A549 (cell line): ENCODE data around the gene TMEM51. TPM values are rescaled to one million over a fixed set of nuclear protein-coding genes. Genes with fewer than 3 reads are reported as not detected.

ENCODE experiments used
- ATAC-seq, 2 experiments: fragments of 200-7000 bp in 1 of 2; fragments of >200 bp in 1 of 2; cut with Nextera tagmentation in 1 of 2; cut with Tn5 transposase in 1 of 2; 3 replicates each; pipeline versions ENCODE4 v1.8.0 to v1.9.1; 2018 to 2020; ENCODE audit warnings: mild to moderate bottlenecking in 1 of 2, moderate library complexity in 1 of 2
- CTCF ChIA-PET: fragments of 300-600 bp; sonication (Branson Sonifier 250); formaldehyde crosslinking; extraction: SDS; loops from one replicate; lab custom pipeline; 2021; ENCODE audit warnings: antibody characterized with exemption, inconsistent platforms; lab: Yijun Ruan, JAX
- POLR2A ChIA-PET: fragments of 350-600 bp; formaldehyde crosslinking; extraction: SDS; loops from one replicate; lab custom pipeline; 2021; ENCODE audit warnings: antibody characterized with exemption, inconsistent platforms; lab: Yijun Ruan, JAX
- DNase-seq, 2 experiments: peaks; one replicate each; pipeline versions ENCODE4 v3.0.0 to v3.0.0-alpha.2; 2011 to 2016; ENCODE audit warnings: low read depth in 1 of 2, low spot score in 1 of 2
- FAIRE-seq: peaks from 2 replicates; lab custom pipeline; 2011; peaks lifted over from hg19 to GRCh38; lab: Jason Lieb, UNC
- H3K27ac ChIP-seq, 2 experiments: fragments of >200 bp; sonication (Bioruptor Twin); formaldehyde crosslinking; 3 replicates each; pipeline ENCODE4 v1.5.1; 2016 to 2017
- H3K4me1 ChIP-seq: fragments of >200 bp; sonication (Bioruptor Twin); formaldehyde crosslinking; 3 replicates; pipeline ENCODE4 v1.6.1; 2016
- H3K4me2 ChIP-seq: fragments of >200 bp; sonication (Bioruptor Twin); formaldehyde crosslinking; 3 replicates; pipeline ENCODE4 v1.6.1; 2016
- H3K4me3 ChIP-seq: fragments of >200 bp; sonication (Bioruptor Twin); formaldehyde crosslinking; 3 replicates; pipeline ENCODE4 v1.5.1; 2016
- H3K9me3 ChIP-seq: fragments of >200 bp; sonication (Bioruptor Twin); formaldehyde crosslinking; 3 replicates; pipeline ENCODE4 v1.6.1; 2016
- CEBPB ChIP-seq, 2 experiments: fragments of >200 bp in 1 of 2; sonication (Bioruptor Twin) in 1 of 2; formaldehyde crosslinking in 1 of 2; IDR thresholded peaks; 2 replicates each; pipeline ENCODE4 v1.6.1; 2012 to 2016
- CHD2 ChIP-seq: fragments of 150-350 bp; IDR thresholded peaks from 2 replicates; pipeline ENCODE4 v1.6.1; 2014; ENCODE audit warnings: low read length; ENCODE audit not compliant: partially characterized antibody
- EHMT2 ChIP-seq: fragments of 200-600 bp; sonication (generic); IDR thresholded peaks from 2 replicates; pipeline ENCODE4 v1.6.1; 2016; ENCODE audit warnings: antibody characterized with exemption, low read depth, mild to moderate bottlenecking, moderate library complexity
- FOSL2 ChIP-seq, 2 experiments: fragments of 450-650 bp in 1 of 2; fragments of >200 bp in 1 of 2; sonication (Bioruptor Twin) in 1 of 2; formaldehyde crosslinking; IDR thresholded peaks; 2 replicates each; pipeline versions ENCODE4 v1.5.0 to v1.6.1; 2016 to 2020; ENCODE audit warnings: mild to moderate bottlenecking in 1 of 2, moderate library complexity in 1 of 2
- HOXB5 ChIP-seq: fragments of 250-450 bp; sonication (Bioruptor Pico); IDR thresholded peaks from 2 replicates; pipeline ENCODE4 v1.5.0; 2020; ENCODE audit warnings: mild to moderate bottlenecking, moderate library complexity
- MAZ ChIP-seq: fragments of 150-350 bp; IDR thresholded peaks from 2 replicates; pipeline ENCODE4 v1.6.1; 2014; ENCODE audit warnings: antibody characterized with exemption, low read depth, low read length, borderline replicate concordance
- NR3C1 ChIP-seq: fragments of >200 bp; sonication (Bioruptor Twin); formaldehyde crosslinking; IDR thresholded peaks from 3 replicates; pipeline ENCODE4 v1.6.1; 2017
- PHF8 ChIP-seq: fragments of 200-600 bp; sonication (generic); IDR thresholded peaks from 2 replicates; pipeline ENCODE4 v1.6.1; 2016; ENCODE audit warnings: low read depth, mild to moderate bottlenecking, antibody characterized with exemption, moderate library complexity, borderline replicate concordance
- POLR2A ChIP-seq: IDR thresholded peaks from 2 replicates; pipeline ENCODE4 v1.6.1; 2012; ENCODE audit warnings: mild to moderate bottlenecking, low read length
- POLR2AphosphoS2 ChIP-seq: conservative IDR thresholded peaks from 2 replicates; pipeline ENCODE4 v1.6.1; 2012; ENCODE audit warnings: low read length, improper control_type of control experiment, inconsistent platforms
- RARB ChIP-seq: fragments of 250-450 bp; sonication (Bioruptor Pico); IDR thresholded peaks from 2 replicates; pipeline ENCODE4 v1.8.0; 2021; ENCODE audit warnings: mild to moderate bottlenecking, moderate library complexity
- TFCP2L1 ChIP-seq: fragments of 250-450 bp; sonication (Bioruptor Pico); IDR thresholded peaks from 2 replicates; pipeline ENCODE4 v1.5.0; 2021; ENCODE audit warnings: mild to moderate bottlenecking
- TP53 ChIP-seq: fragments of 250-450 bp; sonication (Bioruptor Pico); IDR thresholded peaks from 2 replicates; pipeline ENCODE4 v1.5.0; 2021; ENCODE audit warnings: mild to moderate bottlenecking, moderate library complexity
- ZC3H11A ChIP-seq: fragments of 450-650 bp; IDR thresholded peaks from 2 replicates; pipeline ENCODE4 v1.6.1; 2014; ENCODE audit warnings: antibody characterized with exemption, mild to moderate bottlenecking
- ZSCAN20 ChIP-seq: fragments of 250-450 bp; sonication (Bioruptor Pico); IDR thresholded peaks from 2 replicates; pipeline ENCODE4 v1.8.0; 2022; ENCODE audit warnings: mild to moderate bottlenecking, moderate library complexity
- WGBS: methylation state at CpG from one replicate; pipeline ENCODE4 v1.1.6; 2017; ENCODE audit errors: missing lambda C conversion rate; 5-methylcytosine and 5-hydroxymethylcytosine counted together
- polyA plus RNA-seq, 4 experiments: library from polyadenylated mRNA; depleted of rRNA in 3 of 4; stranded (reverse); fragments of >200 nt; fragmentation: RNase III in 1 of 4; extraction: RNeasy Plus Mini Kit Qiagen cat#74134 plus additional on column Dnase treatment in 1 of 4; gene quantifications; 2 replicates in 3 of 4; 3 replicates in 1 of 4; pipeline ENCODE4 v1.2.3, GENCODE V29; 2011 to 2017
- TF ChIP-seq, protein P1 (sequence below): IDR thresholded peaks from 2 replicates; pipeline ENCODE4 v1.6.1; 2012
- TF ChIP-seq, protein P2 (sequence below): fragments of 450-650 bp; IDR thresholded peaks from 2 replicates; pipeline ENCODE4 v1.6.1; 2014; ENCODE audit warnings: antibody characterized with exemption
- TF ChIP-seq, protein P3 (sequence below): fragments of 250-450 bp; sonication (Bioruptor Pico); IDR thresholded peaks from 2 replicates; pipeline ENCODE4 v1.5.0; 2020; ENCODE audit warnings: low read depth, mild to moderate bottlenecking, moderate library complexity
- TF ChIP-seq, protein P4 (sequence below): fragments of >200 bp; sonication (Bioruptor Twin); formaldehyde crosslinking; IDR thresholded peaks from 3 replicates; pipeline ENCODE4 v1.5.1; 2016

Gene TMEM51
- polyA plus RNA-seq, 2 of the 4 experiments (the other 2 are of a cell fraction), result 20.0 to 22.8 TPM

DNA sequence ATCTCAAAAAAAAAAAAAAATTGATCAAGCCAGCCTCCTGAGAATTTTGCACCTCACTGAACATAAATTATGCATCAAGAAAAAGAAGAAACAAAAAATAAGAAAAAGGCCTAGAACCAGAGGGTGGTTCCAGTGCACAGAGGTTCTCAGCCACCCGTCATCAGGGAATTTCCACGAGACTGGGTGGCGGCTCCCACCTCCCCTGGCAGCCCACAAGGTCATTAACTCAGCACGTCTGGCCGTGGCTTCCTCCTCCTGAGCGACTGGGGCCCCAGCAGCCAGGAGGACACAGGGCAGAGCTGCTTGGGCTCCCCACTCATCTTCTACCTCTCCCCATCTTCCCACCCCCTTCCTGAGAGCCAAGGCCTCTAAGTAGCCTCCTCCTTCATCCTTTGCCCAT is 15.7 kb upstream of the TMEM51 start:
- TF ChIP-seq NR3C1 (no peak), MAZ (no peak), ZSCAN20 (no peak), EHMT2 (no peak), POLR2A (no peak), ZC3H11A (no peak), POLR2AphosphoS2 (no peak)
- TF ChIP-seq, protein P1, sequence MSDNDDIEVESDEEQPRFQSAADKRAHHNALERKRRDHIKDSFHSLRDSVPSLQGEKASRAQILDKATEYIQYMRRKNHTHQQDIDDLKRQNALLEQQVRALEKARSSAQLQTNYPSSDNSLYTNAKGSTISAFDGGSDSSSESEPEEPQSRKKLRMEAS, result no peak
- TF ChIP-seq, protein P2, sequence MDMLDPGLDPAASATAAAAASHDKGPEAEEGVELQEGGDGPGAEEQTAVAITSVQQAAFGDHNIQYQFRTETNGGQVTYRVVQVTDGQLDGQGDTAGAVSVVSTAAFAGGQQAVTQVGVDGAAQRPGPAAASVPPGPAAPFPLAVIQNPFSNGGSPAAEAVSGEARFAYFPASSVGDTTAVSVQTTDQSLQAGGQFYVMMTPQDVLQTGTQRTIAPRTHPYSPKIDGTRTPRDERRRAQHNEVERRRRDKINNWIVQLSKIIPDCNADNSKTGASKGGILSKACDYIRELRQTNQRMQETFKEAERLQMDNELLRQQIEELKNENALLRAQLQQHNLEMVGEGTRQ, result no peak
- TF ChIP-seq, all 56 proteins: peak for 0
- Histone ChIP-seq H3K4me2 (no peak overlapping the region), H3K27ac (no peak overlapping the region), H3K9me3 (no peaks in the 10 kb centered on the region), H3K4me3 (no peak overlapping the region), H3K4me1 (no peaks in the 10 kb centered on the region)
- POLR2A ChIA-PET, result no interaction called here
- CTCF ChIA-PET, result interaction anchor here (0.9 to 1.7 kb wide), 5 partner anchors 9 to 134 kb away, joined by 3 to 13 read pairs (median 3); no protein-coding TSS in a partner anchor
- ATAC-seq (no peak), DNase-seq (no peak), FAIRE-seq (no peak)
- WGBS, result 55% methylated on average over 6 of the region's 6 CpGs

DNA sequence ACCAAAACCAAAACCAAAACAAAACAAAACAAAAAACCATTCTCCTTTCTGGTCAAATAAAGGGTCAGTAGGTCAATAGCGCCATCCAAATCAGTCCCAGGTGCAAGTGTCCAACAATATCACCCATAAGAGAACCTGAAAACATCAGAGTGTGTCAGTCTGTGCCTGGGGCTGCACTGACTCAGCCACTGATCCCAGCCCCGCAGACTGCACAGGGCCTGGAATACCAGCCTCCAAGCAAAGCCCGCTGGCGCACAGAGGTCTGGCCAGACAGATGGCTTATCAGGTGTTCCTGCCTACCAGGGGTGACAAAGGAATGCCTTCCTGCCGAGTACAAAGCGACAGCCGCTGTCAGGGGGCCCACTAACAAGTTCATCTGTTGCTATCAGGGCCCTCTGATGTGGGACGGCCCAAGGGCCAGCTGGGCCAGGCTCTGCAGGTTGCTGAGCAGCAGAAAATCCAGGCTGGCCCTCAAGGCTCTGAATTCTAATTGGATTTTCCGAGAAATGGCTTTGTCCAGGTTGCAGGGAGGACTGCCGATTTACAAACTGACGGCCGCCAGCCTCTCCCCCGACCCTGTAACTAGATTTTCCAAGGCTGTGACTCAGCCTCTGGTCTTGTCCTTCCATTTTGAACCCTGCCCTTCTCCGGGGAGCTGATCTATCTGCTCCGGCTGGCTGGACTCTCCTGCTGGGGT is 13.7 kb upstream of the TMEM51 start:
- no peak for TF ChIP-seq CHD2
- TF ChIP-seq, protein P1, result no peak
- TF ChIP-seq RARB (CRISPR knock-in tag), result no peak
- TF ChIP-seq, protein P3, sequence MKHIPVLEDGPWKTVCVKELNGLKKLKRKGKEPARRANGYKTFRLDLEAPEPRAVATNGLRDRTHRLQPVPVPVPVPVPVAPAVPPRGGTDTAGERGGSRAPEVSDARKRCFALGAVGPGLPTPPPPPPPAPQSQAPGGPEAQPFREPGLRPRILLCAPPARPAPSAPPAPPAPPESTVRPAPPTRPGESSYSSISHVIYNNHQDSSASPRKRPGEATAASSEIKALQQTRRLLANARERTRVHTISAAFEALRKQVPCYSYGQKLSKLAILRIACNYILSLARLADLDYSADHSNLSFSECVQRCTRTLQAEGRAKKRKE (CRISPR knock-in tag), result no peak
- no peak for TF ChIP-seq EHMT2
- no peak for TF ChIP-seq TP53 (CRISPR knock-in tag)
- TF ChIP-seq, protein P4, sequence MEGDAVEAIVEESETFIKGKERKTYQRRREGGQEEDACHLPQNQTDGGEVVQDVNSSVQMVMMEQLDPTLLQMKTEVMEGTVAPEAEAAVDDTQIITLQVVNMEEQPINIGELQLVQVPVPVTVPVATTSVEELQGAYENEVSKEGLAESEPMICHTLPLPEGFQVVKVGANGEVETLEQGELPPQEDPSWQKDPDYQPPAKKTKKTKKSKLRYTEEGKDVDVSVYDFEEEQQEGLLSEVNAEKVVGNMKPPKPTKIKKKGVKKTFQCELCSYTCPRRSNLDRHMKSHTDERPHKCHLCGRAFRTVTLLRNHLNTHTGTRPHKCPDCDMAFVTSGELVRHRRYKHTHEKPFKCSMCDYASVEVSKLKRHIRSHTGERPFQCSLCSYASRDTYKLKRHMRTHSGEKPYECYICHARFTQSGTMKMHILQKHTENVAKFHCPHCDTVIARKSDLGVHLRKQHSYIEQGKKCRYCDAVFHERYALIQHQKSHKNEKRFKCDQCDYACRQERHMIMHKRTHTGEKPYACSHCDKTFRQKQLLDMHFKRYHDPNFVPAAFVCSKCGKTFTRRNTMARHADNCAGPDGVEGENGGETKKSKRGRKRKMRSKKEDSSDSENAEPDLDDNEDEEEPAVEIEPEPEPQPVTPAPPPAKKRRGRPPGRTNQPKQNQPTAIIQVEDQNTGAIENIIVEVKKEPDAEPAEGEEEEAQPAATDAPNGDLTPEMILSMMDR, result no peak
- no peak for TF ChIP-seq PHF8
- TF ChIP-seq NR3C1, result no peak
- no peak for TF ChIP-seq FOSL2 (IDR thresholded peaks at IDR 0.05)
- TF ChIP-seq FOSL2 (CRISPR knock-in tag; IDR thresholded peaks at IDR 0.05), result no peak
- ChIA-PET CTCF (interaction anchor here (0.7 to 1.7 kb wide), 3 partner anchors 12 to 132 kb away, joined by 3 to 13 read pairs (median 5); no protein-coding TSS in a partner anchor), POLR2A (interaction anchor here (0.7 kb wide), 1 partner anchor 66 kb away, joined by 3 read pairs; no protein-coding TSS in a partner anchor)
- H3K4me1 ChIP-seq, result no peaks in the 10 kb centered on the region
- H3K4me3 ChIP-seq, result no peak overlapping the region
- DNase-seq (no peak), ATAC-seq (peak in 1 of 2 experiments; percentile 47; a peak in 2 of 6 replicates), FAIRE-seq (no peak)
- no peak overlapping the region for H3K27ac ChIP-seq
- WGBS, result 76% methylated on average over 12 of the region's 15 CpGs
- no peaks in the 10 kb centered on the region for H3K9me3 ChIP-seq
- H3K4me2 ChIP-seq, result no peak overlapping the region

DNA sequence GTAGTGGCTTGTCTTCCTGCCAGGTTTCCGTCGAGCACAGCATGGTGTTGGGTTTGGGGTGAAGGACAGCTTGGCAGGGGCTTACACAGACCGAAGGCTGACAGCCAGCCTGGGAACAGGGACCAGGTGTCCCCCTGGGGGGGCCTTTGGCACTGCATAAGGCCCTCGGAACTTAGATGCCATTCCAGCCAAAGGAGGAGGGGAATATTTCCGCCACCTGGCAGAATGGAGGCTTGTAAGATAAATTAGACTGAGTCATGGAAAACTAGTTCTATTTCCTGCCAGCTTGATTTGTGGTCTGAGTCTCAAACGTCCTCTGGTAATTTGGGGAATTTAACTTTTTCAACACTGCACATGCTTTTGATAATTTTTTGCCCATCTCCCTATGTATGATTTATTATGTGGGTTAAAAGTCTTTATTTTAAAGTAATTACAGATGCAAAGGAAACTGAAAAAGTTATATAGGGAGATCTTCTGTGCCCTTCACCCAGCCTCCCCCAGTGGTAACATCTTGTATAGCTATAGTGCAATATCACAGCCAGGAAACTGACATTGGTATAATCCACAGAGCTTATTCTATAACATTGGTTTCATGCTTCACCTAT is 11.5 kb upstream of the TMEM51 start:
- ATAC-seq (no peak), FAIRE-seq (no peak), DNase-seq (no peak)
- 85% methylated on average over 6 of the region's 6 CpGs for WGBS
- Histone ChIP-seq H3K4me3 (no peak overlapping the region), H3K9me3 (no peaks in the 10 kb centered on the region), H3K4me2 (no peak overlapping the region), H3K27ac (no peak overlapping the region), H3K4me1 (no peaks in the 10 kb centered on the region)
- no peak for TF ChIP-seq HOXB5 (CRISPR knock-in tag)
- TF ChIP-seq CEBPB (IDR thresholded peaks at IDR 0.05), result no peak
- TF ChIP-seq TFCP2L1 (CRISPR knock-in tag), result no peak
- TF ChIP-seq, protein P3 (CRISPR knock-in tag), result no peak
- CTCF ChIA-PET, result interaction anchor here (1.0 to 4.2 kb wide), 3 partner anchors 10 to 130 kb away, joined by 3 to 24 read pairs (median 4); no protein-coding TSS in a partner anchor
- POLR2A ChIA-PET, result no interaction called here
